Lower leg skin (tissue), 4 donors: ENCODE results near the gene DNAJC18. TPM values are rescaled to one million over a fixed set of nuclear protein-coding genes. Genes with fewer than 3 reads are reported as not detected.

ENCODE experiments used
- DNase-seq, 2 donors: peaks; one replicate each; pipeline ENCODE4 v3.0.0-alpha.2; 2019; ENCODE audit warnings: low spot score in 2 of 2
- H3K4me3 ChIP-seq: fragments of 200-600 bp; sonication (generic); 2 replicates; pipeline ENCODE4 v1.5.1; 2017; ENCODE audit warnings: mild to moderate bottlenecking, low read depth; ENCODE audit not compliant: poor library complexity, severe bottlenecking
- POLR2A ChIP-seq, 2 donors: fragments of 450-650 bp; IDR thresholded peaks; one replicate each; pipeline ENCODE4 v1.6.1; 2016 to 2017; ENCODE audit warnings: antibody characterized with exemption in 2 of 2, mild to moderate bottlenecking in 1 of 2, moderate library complexity in 1 of 2
- WGBS, 2 donors: methylation state at CpG; one replicate each; pipeline ENCODE4 v1.1.5; 2018; 5-methylcytosine and 5-hydroxymethylcytosine counted together
- intact Hi-C: fragments of 100-400 bp; cut with DNase I; formaldehyde crosslinking; loops from one replicate; pipeline ENCODE4 v1.15.0; 2023; ENCODE audit warnings: low total_unique reads
- total RNA-seq, 4 donors: library from RNA; depleted of rRNA; stranded (reverse); fragments of >200 nt; gene quantifications; one replicate each; pipeline ENCODE4 v1.1.0, GENCODE V29; 2016
- TF ChIP-seq, protein P1 (sequence below), 3 donors: fragments of 450-650 bp; IDR thresholded peaks; one replicate each; pipeline ENCODE4 v1.5.1; 2016; ENCODE audit warnings: antibody characterized with exemption in 3 of 3, mild to moderate bottlenecking in 3 of 3, moderate library complexity in 2 of 3

The DNAJC18 gene
- total RNA-seq, 4 donors from 2014 or later, result 1.6 to 5.9 (median 3.5) TPM

DNA sequence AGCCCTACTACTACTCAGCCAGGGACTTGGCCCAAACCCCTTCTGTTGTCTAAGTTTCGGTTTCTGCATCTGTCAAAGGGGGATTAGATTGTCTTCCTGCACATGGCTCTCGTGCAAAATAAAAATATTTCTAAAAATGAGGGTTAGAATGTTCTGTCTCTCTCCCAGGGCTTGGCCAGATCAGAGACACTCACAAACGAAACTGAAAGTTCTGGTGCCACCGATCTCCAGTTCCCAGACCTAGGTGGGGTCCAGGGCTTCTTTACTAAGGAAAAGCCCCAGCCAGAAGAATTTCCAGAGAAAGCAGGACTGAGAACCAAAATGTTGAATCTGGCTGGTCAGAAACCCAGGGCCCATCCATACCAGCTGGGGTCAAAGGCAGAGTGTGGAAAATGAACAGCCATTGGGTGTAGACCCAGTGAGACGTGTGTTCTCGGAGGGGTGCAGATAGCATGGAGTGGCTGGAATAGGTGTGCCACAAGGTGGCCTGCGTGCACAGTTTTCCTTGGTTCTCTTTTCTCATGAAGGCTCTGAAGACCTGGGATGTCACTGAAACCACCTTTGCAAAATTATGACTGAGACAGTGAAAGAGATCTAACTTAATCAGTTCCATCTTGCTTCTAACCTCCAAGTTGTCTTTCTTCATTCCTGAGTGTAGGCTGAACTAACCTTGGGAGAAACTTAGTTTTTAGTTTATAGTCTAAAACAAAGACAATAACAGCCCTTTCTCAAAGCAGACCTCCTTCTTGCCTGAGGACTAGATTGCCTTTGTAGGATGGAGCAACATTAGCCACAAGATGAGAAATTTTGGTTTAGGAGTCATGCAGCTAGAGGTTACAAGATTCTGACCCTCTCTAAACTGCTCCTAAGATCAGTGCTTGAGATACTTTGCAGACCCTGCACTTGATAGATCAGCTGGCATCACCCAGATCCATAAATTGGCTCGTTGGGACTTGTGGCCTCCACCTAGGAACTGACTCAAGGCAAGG is 54.0 kb downstream of the DNAJC18 start:
- WGBS, 2 donors, result 39 to 47% methylated on average over 8 of the region's 8 CpGs
- no peak overlapping the region for H3K4me3 ChIP-seq
- no peak for DNase-seq
- TF ChIP-seq POLR2A (IDR thresholded peaks at IDR 0.05), result no peak
- TF ChIP-seq, protein P1, sequence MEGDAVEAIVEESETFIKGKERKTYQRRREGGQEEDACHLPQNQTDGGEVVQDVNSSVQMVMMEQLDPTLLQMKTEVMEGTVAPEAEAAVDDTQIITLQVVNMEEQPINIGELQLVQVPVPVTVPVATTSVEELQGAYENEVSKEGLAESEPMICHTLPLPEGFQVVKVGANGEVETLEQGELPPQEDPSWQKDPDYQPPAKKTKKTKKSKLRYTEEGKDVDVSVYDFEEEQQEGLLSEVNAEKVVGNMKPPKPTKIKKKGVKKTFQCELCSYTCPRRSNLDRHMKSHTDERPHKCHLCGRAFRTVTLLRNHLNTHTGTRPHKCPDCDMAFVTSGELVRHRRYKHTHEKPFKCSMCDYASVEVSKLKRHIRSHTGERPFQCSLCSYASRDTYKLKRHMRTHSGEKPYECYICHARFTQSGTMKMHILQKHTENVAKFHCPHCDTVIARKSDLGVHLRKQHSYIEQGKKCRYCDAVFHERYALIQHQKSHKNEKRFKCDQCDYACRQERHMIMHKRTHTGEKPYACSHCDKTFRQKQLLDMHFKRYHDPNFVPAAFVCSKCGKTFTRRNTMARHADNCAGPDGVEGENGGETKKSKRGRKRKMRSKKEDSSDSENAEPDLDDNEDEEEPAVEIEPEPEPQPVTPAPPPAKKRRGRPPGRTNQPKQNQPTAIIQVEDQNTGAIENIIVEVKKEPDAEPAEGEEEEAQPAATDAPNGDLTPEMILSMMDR (IDR thresholded peaks at IDR 0.05), result no peak
- intact Hi-C loops, result no loop called here

DNA sequence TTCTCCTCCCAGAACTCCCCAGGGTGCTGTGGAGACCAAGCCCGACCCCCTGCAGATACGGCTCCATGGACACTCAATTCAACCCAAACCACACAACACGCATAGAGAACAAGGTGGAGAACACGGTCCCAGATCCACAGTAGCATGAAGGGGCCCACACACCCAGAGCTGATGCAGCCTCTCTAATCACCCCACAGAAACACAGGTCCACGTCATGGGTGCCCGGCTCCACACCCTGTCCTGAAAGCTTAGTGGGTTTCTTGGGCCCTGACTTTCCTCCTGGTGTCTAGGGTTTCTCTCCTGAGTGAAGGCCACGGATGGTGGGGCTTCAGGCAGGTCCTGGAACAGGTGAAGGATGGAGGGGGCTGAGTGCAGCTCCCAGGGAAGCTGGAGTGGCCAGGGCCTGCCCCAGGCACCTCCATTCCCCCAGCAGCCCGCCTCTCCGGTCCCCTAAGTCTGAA is 54.7 kb downstream of the DNAJC18 start:
- DNase-seq, result peak in 1 of 2 donors; percentile 77
- TF ChIP-seq POLR2A (IDR thresholded peaks at IDR 0.05), result no peak
- TF ChIP-seq, protein P1 (IDR thresholded peaks at IDR 0.05), result no peak
- WGBS, 2 donors, result 45 to 53% methylated on average over 8 to 9 of the region's 9 CpGs

DNA sequence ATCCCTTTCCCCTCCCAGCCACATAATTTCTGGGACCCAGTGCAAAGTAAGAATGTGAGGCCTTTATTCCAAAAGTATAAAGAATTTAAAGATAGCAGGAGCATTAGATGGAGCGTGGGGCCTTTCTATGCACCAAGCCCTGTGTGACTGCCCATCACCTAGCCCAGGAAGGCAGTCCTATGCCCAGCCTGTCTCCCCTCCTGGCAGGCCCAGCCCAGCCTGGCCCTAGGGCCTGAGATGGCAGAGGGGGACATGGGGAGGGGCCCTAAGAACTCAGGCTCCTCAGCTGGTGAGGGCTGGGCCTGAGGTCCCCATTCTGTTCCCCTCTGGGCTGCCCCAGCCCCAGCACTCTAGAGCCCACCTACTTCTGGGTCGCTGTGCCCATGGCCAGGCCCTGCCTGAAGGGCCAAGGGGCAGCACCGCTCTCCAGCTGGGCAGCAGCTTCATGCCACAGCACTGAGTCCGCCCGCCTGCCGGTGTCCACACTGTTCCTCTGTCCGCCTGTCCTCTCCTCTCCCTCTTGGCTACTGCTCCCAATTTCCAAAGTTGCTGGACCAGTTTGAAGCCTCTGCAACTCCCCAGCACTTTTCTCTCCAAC is 55.2 kb downstream of the DNAJC18 start:
- WGBS, 2 donors, result 62 to 66% methylated on average over 7 of the region's 7 CpGs
- no peak for TF ChIP-seq POLR2A (IDR thresholded peaks at IDR 0.05)
- TF ChIP-seq, protein P1 (IDR thresholded peaks at IDR 0.05), result no peak
- no peak overlapping the region for H3K4me3 ChIP-seq
- no peak for DNase-seq
- intact Hi-C loops, result no loop called here

More for the DNA sequence above, 54.7 kb downstream of the DNAJC18 start:
- no peak overlapping the region for H3K4me3 ChIP-seq
- intact Hi-C loops, result no loop called here

DNA sequence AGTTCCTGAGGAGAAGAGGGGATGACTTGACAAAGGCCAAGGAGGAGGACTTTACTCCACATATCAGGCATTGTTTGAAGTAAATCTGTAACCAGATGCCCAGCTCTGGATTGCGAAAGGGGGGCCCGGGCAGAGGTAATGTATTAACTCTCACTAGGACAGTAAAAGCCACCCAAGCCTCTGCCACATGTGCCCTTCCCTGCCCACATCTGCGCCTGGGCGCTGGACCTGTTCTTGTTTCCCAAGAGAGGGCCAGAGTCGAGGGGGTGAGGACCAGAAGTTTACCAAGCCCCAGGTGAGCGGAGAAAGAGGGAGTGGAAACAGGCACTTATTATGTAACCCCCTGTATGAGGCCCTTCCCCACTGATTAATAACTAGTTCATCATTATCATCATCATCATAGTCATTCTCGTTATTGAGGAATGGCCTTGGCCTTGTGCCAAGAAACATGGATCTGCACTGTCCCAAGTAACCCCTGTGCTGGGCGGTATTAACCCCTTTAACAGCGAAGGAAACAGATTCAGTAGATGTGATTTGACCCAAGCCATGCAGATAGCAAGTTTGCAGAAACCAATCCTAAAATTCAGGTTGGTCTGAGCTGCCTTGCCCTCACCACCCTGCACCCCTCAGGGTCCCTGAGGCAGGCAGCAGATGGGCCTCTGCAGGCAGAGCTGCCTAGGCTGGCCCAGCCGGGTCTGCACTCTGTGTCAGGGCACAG is 55.9 kb downstream of the DNAJC18 start, which contains the start of gene SLC23A1:
TSS of gene SLC23A1 (minus strand) at position 23 of the 718 bp plus-strand sequence. CDS start 44 bp downstream, outside the sequence.
- no peak for TF ChIP-seq POLR2A (IDR thresholded peaks at IDR 0.05)
- TF ChIP-seq, protein P1 (IDR thresholded peaks at IDR 0.05), result no peak
- H3K4me3 ChIP-seq, result no peak within 1 kb of the TSS

DNA sequence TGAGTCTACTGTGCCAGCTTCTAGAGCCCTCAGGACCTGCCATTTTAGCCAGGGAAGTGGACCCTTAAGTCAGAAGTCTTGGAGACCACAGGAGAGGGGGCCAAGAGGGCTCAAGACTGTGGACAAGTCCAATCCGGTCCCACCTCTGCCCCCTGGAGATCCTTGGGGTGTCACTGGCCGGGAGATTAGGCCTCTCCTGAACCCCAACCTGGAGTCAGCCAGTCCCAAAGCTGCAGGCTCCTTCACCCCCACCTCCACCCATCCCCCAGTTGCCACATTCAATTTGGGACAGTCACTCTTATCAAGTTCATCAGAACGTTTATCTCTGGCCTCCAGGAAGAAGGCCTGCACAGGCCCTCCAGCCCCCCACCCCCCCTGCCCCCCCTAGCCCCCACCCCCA is 56.5 kb downstream of the DNAJC18 start:
- TF ChIP-seq, protein P1 (IDR thresholded peaks at IDR 0.05), result no peak
- TF ChIP-seq POLR2A (IDR thresholded peaks at IDR 0.05), result no peak
- no peak overlapping the region for H3K4me3 ChIP-seq
- DNase-seq, result no peak
- WGBS, 2 donors, result 64 to 65% methylated on average over 3 of the region's 3 CpGs
- intact Hi-C loops, result no loop called here

More for the DNA sequence above, 55.9 kb downstream of the DNAJC18 start, which contains the start of gene SLC23A1:
- intact Hi-C loops, result no loop called here
- peak in 1 of 2 donors; percentile 81 for DNase-seq
- 57 to 67% methylated on average over 10 of the region's 10 CpGs for WGBS, 2 donors
